ENCODE measurements around the gene PTMS.

GRCh38 chr12:6777386-6777785, 11.2 kb downstream of the PTMS start:
- TF ChIP-seq CTCF (IDR thresholded peaks at IDR 0.05; ENCODE audit: poor library complexity) (no peak), EZH2 (IDR thresholded peaks at IDR 0.05; ENCODE audit: borderline replicate concordance) (no peak)
